Jurkat, Clone E6-1 (cell line): Measurements from ENCODE around the gene IGSF5.

ENCODE experiments used
- DNase-seq: peaks from one replicate; pipeline ENCODE4 v3.0.0-alpha.2; 2011; ENCODE audit warnings: low read depth, low spot score
- H3K4me3 ChIP-seq: 2 replicates; pipeline ENCODE4 v1.5.1; 2011; ENCODE audit warnings: mild to moderate bottlenecking, low read length, control low read depth, moderate library complexity

The IGSF5 gene

DNA sequence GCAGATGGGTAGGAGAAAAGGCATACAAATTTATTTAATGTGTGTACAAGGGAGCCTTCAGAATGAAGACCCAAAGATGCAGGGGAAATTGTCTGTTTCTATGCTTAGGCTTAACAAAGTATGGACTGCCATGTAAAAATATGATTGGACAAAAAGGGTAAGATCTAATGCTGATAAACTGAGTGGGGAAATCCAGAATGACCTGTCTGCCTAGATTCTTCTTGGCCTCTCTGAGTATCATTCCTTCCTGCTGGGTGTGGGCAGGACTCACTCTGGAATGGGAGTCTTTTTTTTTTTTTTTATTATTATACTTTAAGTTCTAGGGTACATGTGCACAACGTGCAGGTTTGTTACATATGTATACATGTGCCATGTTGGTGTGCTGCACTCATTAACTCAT, 61.0 kb downstream of the IGSF5 start:
- no peak for DNase-seq
- no peak overlapping the region for H3K4me3 ChIP-seq

DNA sequence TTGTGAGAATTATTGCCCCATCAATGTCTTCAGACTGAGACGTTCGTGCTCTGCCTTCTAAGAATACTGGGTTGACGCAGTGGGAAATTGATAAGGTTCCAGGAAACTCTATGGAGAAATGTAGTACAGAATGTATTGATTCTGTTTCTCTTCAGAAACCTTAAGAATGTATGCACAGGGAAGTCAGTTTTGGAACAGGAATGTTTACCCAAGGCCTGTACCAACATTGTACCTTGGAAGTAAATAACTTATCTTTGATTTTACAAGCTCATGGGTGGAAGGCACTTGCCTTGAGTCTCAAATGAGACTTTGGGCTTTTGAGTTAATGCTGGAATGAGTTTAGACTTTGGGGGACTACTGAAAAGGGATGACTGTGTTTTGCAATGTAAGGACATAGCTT, 62.8 kb downstream of the IGSF5 start:
- H3K4me3 ChIP-seq = no peak overlapping the region
- DNase-seq = no peak

DNA sequence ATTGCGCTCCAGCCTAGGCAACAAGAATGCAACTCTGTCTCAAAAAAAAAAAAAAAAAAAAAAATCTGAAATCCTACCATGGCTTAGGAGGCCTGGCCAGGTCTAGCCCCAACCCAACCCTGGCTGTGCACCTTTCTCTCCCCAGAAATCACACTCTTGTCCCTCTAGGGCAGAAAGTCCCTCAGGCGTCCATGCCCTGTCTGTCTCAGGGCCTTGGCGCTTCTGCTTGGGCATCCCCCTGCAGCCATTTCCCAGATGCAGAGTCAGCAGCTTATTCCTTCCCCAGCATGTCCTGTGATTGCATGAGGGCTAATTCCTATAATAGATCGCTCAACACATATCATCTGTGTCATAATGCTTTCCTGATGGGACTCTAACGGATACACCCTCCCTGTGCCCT, 65.0 kb downstream of the IGSF5 start:
- no peak for DNase-seq
- no peak overlapping the region for H3K4me3 ChIP-seq

DNA sequence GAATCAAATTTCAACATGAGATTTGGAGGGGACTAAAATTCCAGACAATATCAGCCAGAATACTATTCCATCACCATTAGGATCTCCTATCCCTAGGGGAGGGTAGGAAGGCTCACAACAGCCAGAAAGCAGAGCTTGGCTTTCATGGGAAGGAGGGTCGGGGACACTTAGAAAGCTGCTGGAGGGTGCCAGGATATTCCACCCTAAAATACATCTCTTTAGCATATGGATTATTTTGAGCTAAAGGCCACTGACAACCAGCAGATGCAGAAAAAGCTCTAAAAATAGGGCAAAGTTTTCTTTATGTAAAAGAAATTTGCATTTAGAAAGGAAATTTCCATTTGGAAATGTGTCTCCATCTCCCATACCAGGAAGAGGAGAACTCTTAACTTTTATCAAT, 68.0 kb downstream of the IGSF5 start:
- no peak for DNase-seq
- H3K4me3 ChIP-seq = no peak overlapping the region

DNA sequence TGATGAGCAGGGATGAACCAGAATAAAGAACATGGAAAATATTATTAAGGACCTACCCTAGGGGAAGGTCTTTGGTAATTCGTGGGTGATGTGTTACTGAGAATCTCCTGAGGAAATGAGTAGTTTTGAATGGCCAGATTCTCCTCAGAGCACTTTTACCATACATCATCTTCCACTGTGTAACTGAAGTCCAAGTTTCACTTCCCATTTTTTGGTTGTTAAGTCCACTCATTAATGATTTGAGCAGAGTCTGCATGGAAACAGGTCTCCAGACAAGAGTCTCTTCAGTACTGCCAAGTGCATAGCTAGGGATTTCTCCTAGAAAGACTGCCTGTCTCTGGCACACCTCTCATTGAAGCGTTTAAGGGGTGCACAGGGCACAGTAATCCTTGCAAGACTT, 73.6 kb downstream of the IGSF5 start:
- no peak overlapping the region for H3K4me3 ChIP-seq
- DNase-seq = no peak

DNA sequence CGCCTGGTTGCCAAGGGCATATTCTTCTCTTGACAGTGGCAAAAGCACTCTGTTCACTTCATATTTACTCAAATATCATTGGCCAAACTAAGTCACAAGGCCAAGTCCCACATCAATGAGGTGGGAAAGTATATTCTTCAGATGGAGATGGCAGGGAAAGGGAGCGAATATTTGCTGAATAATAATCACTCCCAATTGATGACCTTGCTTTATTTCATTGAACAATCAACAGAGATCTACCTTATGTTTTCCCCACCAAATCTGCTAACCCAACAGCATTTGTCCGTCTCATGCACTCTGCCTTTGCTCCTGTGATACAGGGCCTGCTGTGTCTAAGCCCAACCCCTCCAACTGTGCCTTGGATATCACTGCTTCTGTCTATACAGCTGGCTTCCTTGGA, 77.1 kb downstream of the IGSF5 start:
- H3K4me3 ChIP-seq = no peak overlapping the region
- DNase-seq = no peak

DNA sequence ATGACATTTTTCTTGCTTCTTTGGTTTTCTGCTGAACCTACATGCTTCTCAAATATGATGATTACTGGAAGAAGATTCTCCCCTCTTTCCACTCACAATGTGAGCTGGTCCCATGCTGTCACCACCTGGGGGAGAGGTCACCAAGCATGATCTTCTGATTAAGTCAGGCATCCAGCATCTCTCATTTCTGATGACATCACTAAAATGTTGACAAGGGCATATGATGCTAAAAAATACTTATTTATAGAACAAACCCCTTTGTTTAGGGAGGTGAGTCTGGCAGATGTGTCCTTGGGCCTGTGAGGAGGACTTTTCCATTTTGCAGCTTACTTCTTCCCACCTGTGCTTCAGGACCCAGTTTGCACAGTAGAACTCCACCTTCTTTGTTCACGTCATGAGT, 80.3 kb downstream of the IGSF5 start:
- no peak for DNase-seq
- no peak overlapping the region for H3K4me3 ChIP-seq

DNA sequence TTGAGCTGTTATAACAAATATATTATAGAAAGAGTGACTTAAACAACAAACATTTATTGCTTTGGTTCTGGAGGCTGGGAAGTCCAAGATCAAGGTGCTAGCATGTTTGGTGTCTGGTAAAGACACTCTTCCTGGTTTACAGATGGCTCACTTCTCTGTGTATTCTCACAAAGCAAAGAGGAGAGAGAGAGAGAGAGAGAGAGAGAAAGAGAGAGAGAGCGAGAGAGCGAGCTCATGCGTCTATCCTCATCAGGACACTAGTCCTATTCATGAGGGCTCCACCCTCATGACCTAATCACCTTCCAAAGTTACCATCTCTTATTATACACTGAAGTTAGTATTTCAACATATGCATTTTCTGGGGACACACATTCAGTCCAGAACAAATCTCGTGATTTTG, 89.6 kb downstream of the IGSF5 start:
- DNase-seq = no peak
- no peak overlapping the region for H3K4me3 ChIP-seq

DNA sequence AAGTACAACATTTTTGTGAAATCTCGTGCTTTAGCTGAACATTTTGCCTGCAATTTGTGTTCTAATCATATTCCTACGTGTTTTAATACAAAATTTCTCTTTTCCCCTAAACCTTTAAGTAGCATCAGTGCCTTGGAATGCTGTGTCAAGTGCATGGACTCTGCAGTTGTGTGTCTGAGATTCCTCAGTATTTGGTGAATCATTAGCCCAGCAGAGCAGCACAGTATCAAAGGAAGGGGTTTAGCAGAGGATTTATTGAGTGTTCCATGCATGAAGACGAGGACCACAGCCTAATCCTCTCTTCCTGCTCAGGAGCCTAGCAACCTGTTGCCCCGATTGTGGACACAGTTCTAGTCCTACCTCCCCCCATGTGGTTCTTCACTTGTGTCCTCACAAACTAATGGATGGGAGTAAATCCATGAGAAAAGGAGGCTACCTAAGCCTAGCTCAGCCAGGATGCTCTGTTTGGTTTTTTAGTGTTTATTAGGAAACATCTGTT, 92.9 kb downstream of the IGSF5 start:
- no peak overlapping the region for H3K4me3 ChIP-seq
- no peak for DNase-seq

DNA sequence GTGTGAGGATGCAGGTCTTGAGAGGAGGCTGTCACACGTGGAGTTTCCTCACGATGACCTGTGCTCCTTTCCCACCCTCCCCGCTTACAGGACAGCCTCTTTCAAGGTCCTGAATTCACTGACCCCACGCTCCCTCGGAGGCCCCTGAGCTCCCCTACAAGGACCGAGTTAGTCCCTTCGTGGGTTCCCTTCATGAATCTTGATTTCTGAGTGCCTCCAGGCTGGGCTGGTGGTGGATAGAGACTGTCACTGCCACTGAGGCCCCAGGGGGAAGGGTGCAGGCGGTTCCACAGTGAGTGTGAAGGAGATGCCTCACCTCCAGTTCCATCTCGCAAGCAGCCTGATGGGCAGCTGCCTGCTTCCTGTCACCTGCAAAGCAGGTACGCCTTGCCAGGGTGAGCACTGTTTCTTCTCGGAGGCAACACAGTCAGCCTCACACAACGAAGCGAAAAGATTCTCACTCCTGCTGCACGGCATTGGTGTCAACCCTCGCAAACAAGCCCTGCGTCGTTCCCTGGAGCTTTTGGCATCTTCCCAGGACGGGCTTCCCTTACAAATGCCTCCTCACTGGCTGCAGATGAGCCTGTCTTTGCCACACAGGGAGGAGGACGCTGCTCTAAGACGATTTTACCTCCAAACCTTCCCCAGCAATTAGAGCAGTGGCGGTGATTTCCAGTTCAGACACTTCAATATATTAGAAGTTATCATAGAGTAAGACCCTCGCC, 95.6 kb downstream of the IGSF5 start:
- H3K4me3 ChIP-seq = no peak overlapping the region
- no peak for DNase-seq

DNA sequence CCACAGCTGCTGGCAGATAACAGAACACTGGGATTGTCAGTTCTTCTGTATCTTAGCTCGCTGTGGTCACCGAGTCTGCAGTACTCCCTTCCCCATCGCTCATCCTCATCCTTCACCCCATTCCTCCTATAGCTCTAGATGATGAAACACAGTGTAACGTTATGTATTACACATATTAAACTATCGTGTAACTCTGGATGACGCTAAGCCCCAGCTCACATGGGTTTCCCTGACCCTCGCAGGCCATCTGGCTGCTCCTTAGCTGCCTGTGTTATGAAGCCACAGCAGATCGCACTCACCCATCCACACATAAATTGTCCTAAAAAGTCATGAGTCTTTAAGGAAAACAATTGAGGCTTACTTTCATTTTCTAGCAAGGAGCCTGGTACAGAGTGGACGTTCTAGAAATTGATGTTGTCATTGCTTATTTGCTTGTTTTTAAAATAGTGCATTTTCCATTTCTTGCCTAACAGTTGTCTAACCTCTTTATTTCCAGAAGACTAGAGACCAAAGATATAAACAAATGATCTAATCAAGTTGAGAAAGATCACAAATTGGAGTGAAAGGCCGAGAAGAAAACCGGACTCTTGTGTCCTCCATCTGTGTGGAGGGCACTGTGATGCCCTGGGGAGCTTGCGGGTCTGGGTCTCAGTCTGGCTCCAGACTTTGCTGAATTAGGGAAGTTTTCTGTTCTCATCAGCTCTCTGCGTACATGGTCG, 97.9 kb downstream of the IGSF5 start:
- no peak overlapping the region for H3K4me3 ChIP-seq
- DNase-seq = no peak

DNA sequence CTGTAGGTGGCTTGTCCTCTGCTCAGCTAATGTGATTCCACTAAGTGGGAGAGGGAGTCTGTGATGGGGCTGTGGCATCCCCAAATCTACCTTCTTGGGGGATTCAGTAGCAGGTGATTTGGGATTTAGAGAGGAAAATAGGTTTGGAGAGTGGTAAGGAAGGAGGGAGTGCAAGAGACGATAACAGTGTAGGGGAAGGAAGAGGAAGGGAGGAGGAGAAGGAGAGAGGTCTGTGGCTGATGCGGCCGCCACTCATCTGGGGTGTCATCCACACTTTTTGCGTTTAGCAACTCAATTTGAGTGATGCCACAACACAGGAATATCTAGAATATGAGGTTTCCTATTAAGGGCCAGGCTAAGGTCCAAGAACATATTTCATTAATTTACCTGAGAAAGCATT, 98.5 kb downstream of the IGSF5 start:
- H3K4me3 ChIP-seq = no peak overlapping the region
- DNase-seq = no peak

DNA sequence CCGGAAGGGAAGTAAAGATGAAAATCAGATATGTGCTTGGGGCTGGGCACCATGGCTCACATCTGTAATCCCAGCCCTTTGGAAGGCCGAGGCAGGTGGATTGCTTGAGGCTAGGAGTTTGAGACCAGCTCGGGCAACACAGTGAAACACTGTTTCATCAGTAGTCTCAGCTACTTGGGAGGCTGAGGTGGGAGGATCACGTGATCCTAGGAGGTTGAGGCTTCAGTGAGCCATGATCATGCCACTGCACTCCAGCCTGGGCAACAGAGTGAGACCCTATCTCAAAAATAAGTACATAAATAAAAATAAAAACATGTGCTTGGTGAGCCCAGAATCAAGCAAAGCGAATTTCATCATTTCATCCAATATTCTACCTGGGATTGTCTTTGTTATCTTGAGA, 98.9 kb downstream of the IGSF5 start:
- no peak for DNase-seq
- H3K4me3 ChIP-seq = no peak overlapping the region

DNA sequence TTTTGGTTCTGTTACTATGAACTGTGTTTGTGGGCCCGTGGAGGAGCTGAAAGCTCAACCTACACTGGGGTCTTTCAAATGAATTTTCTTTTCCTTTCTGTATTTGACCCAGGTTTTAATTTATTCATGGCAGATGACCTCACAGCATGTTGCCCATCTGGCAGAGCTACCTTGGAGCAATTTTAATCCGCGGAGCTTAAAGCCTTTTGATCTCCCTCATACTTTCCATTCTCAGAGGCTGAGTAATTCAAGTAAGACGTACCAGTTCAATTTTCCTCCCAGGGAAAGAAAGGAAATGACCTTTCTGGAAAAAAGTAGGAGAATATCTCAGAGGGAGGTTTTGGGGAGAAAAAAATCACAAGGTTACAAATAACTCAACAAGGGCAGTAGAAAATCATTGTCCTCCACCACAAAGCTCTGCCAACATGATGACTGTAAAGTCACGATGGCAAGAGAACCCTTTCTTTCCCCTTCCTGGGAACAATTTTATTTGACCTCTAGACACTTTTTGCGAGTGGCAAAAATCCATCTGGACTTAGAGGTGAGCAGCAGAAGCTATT, 100.7 kb downstream of the IGSF5 start:
- DNase-seq = no peak
- H3K4me3 ChIP-seq = no peak overlapping the region

DNA sequence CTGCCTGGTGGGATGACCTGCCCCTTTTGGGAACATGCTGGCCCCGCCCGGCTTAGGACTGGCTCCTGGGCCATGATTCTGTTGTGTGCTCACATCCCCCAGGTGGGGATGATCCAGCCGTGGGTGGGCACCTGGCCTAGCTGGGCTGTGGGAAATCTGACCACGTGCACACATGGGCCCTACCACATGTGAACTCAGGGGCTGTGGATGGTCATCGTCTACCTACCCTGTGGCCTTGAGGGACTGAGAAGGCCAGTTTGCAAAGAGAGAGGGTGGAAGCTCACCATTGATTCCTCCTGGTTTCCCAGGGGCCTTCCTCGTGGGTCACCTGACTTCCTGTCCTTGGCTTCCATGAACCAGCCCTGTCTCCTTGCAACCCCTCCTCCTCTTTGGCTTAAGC, 102.9 kb downstream of the IGSF5 start:
- no peak overlapping the region for H3K4me3 ChIP-seq
- DNase-seq = no peak

DNA sequence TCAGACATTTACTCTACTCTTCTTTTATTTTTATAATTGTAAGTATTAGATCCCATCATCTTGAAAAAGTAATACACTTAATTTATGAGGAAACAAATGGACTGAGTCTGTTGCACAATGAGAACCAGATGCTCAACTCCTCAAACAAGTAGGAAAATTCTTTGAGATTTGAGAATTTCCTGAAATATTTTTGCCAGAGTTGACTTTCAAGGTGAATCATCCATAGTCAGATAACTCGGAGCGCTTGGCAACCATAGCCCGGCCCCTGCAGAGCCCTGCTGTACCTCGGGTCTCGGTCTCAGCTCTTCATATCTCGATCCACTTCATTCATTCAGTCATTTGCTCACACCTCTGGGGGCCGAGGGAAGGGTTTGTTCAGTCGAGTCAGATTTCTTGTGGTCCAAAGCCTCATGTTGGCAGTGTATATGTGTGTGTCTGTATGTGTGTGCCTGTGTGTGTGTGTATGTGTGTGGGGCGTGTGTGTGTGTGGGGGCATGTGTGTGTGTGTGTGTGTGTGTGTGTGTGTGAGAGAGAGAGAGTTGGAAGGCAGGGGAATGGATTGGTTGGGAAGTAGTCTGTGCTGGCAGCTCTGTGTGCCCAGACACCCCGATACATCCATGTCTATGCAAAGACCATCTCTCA, 104.2 kb downstream of the IGSF5 start:
- DNase-seq = no peak
- H3K4me3 ChIP-seq = no peak overlapping the region

DNA sequence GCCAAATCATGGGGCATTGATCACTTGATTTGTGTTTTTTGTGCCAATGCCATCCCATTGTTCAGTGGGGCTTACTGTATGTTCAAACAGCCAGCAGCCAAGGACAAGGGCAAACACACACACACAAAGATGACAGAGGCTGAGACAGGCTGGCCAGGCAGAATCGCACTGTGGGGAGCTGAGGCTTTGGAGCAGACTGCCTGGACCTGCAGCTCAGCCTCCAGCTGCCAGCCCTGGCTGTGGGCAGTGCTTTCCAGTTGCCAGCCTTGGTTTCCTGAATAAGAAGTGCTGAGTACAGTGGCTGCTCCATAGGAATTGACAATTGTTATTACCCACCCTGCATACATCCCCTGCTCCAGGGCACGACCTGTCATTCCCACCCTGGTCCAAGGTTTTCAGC, 105.3 kb downstream of the IGSF5 start:
- DNase-seq = no peak
- no peak overlapping the region for H3K4me3 ChIP-seq

DNA sequence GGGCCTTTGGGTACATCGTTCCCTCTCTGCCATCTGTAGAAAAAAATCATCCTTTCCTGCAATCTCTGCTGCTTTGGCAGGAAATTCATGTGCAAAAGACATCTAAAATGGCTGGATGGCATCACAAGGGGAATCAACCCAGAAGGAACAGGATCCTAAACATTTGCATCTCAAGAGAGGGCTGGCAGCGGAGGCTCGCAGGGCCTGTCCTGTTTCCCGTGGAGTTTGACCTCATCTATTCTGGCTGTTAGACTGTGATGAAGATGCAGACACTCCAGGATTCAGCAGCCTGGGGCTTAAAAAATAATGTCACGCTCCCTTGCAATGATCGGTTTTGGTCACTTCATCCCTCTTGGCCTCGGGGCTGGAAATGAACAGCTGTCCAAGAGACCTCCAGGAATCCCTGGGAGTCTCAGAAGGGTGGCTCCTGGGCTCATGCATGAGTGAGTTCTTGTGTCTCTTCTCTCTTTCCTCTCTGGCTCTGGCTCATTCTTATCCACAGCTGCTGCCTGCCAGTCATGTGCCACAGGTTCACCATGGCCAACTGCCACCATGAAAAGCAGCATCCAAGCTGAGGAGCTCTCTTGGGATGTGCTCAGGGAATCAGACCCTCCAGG, 106.1 kb downstream of the IGSF5 start:
- H3K4me3 ChIP-seq = no peak overlapping the region
- no peak for DNase-seq
